Gastroesophageal sphincter (tissue), 3 donors: Measurements from ENCODE around the gene NMU.
"Not testable (repeated sequence)": the region's sequence is repeated elsewhere in the genome, so short reads cannot be mapped to it uniquely, and the experiment has no call there.

ENCODE experiments used
- CTCF ChIP-seq, 4 experiments: fragments of 200-600 bp in 2 of 4; fragments of 450-650 bp in 2 of 4; sonication (generic) in 1 of 4; IDR thresholded peaks; one replicate each; pipeline ENCODE4 v1.5.1; 2017 to 2019; ENCODE audit warnings: antibody characterized with exemption in 4 of 4, mild to moderate bottlenecking in 2 of 4, moderate library complexity in 2 of 4
- EP300 ChIP-seq: sonication (generic); formaldehyde crosslinking; IDR thresholded peaks from one replicate; pipeline ENCODE4 v1.6.1; 2017; ENCODE audit warnings: antibody characterized with exemption, mild to moderate bottlenecking

GRCh38 chr4:55582773-55583172, 53.3 kb downstream of the NMU start:
- TF ChIP-seq EP300; CTCF (IDR thresholded peaks at IDR 0.05): not testable (repeated sequence)
